Mesendoderm (in vitro differentiated cells): ENCODE data around the gene GCSH.
"Not testable (repeated sequence)": the region's sequence is repeated elsewhere in the genome, so short reads cannot be mapped to it uniquely, and the experiment has no call there.

Source experiments
- DNase-seq: peaks from one replicate; pipeline ENCODE4 v3.0.0; 2013
- H2AK5ac ChIP-seq: 2 replicates; pipeline ENCODE4 v1.6.1; 2013; ENCODE audit warnings: low read length, inconsistent platforms
- H2BK120ac ChIP-seq: 2 replicates; pipeline ENCODE4 v1.6.1; 2013; ENCODE audit warnings: low read depth, mild to moderate bottlenecking, low read length, moderate library complexity, mixed read lengths
- H2BK15ac ChIP-seq: replicated peaks from 2 replicates; pipeline ENCODE4 v1.6.1; 2013; ENCODE audit warnings: low read depth, mild to moderate bottlenecking, moderate library complexity
- H2BK5ac ChIP-seq: 2 replicates; pipeline ENCODE4 v1.6.1; 2013; ENCODE audit warnings: low read length, inconsistent platforms
- H3K18ac ChIP-seq: 2 replicates; pipeline ENCODE4 v1.6.1; 2013; ENCODE audit warnings: mild to moderate bottlenecking, low read length, mixed read lengths
- H3K23ac ChIP-seq: one replicate; pipeline ENCODE4 v1.6.1; 2013; ENCODE audit warnings: low read length
- H3K27ac ChIP-seq: 2 replicates; pipeline ENCODE4 v1.5.1; 2013; ENCODE audit warnings: low read depth, mild to moderate bottlenecking, inconsistent platforms, low read length, moderate library complexity
- H3K27me3 ChIP-seq: 2 replicates; pipeline ENCODE4 v1.6.1; 2013; ENCODE audit warnings: low read length, control low read depth, mild to moderate bottlenecking, inconsistent platforms; ENCODE audit not compliant: insufficient read depth, poor library complexity
- H3K36me3 ChIP-seq: 2 replicates; pipeline ENCODE4 v1.6.1; 2013; ENCODE audit warnings: low read length, inconsistent platforms; ENCODE audit not compliant: control insufficient read depth, insufficient read depth
- H3K4ac ChIP-seq: one replicate; pipeline ENCODE4 v1.6.1; 2013; ENCODE audit warnings: low read depth, mild to moderate bottlenecking, low read length, moderate library complexity
- H3K4me1 ChIP-seq: 2 replicates; pipeline ENCODE4 v1.6.1; 2013; ENCODE audit warnings: low read depth, low read length, inconsistent platforms; ENCODE audit not compliant: control insufficient read depth
- H3K4me2 ChIP-seq: 2 replicates; pipeline ENCODE4 v1.6.1; 2013; ENCODE audit warnings: low read length
- H3K4me3 ChIP-seq: 2 replicates; pipeline ENCODE4 v1.5.1; 2013; ENCODE audit warnings: mild to moderate bottlenecking, low read length
- H3K56ac ChIP-seq: one replicate; pipeline ENCODE4 v1.6.1; 2013; ENCODE audit warnings: low read length
- H3K79me1 ChIP-seq: 2 replicates; pipeline ENCODE4 v1.6.1; 2013; ENCODE audit warnings: low read length, inconsistent platforms
- H3K79me2 ChIP-seq: 2 replicates; pipeline ENCODE4 v1.6.1; 2013; ENCODE audit warnings: mild to moderate bottlenecking, low read length; ENCODE audit not compliant: control insufficient read depth, insufficient read depth
- H3K9ac ChIP-seq: 2 replicates; pipeline ENCODE4 v1.6.1; 2013; ENCODE audit warnings: low read length, inconsistent platforms
- H4K5ac ChIP-seq: one replicate; pipeline ENCODE4 v1.6.1; 2013; ENCODE audit warnings: low read length
- H4K8ac ChIP-seq: one replicate; pipeline ENCODE4 v1.6.1; 2013; ENCODE audit warnings: low read depth, mild to moderate bottlenecking, control low read depth, low read length, moderate library complexity
- WGBS: extraction: QIAGEN DNeasy Blood & Tissue Kit; methylation state at CpG from one replicate; pipeline ENCODE4 v1.1.7; 2013; ENCODE audit warnings: low lambda C conversion rate, missing lambda C conversion rate; ENCODE audit not compliant: insufficient coverage; ENCODE audit errors: extremely low coverage; 5-methylcytosine and 5-hydroxymethylcytosine counted together

GCSH gene

GRCh38 chr16:81123092-81123852 lies 27.1 kb upstream of the GCSH start:
- H3K56ac ChIP-seq: no peak overlapping the region
- no peak overlapping the region for H3K18ac ChIP-seq
- WGBS: no CpG with 5 or more reads among the region's 17 CpGs
- no peak overlapping the region for H3K4me2 ChIP-seq
- H2BK5ac ChIP-seq: no peak overlapping the region
- no peaks in the 10 kb centered on the region for H3K79me2 ChIP-seq
- H3K79me1 ChIP-seq: no peaks in the 10 kb centered on the region
- no peaks in the 10 kb centered on the region for H3K4me1 ChIP-seq
- no peak overlapping the region for H4K5ac ChIP-seq
- DNase-seq: no peak
- no peak overlapping the region for H2BK15ac ChIP-seq
- H3K4me3 ChIP-seq: no peak overlapping the region
- H4K8ac ChIP-seq: no peak overlapping the region
- no peak overlapping the region for H2AK5ac ChIP-seq
- no peaks in the 10 kb centered on the region for H3K27me3 ChIP-seq
- no peak overlapping the region for H3K4ac ChIP-seq
- no peak overlapping the region for H3K27ac ChIP-seq
- H3K23ac ChIP-seq: no peak overlapping the region
- no peaks in the 10 kb centered on the region for H3K36me3 ChIP-seq
- H3K9ac ChIP-seq: no peak overlapping the region
- no peak overlapping the region for H2BK120ac ChIP-seq

GRCh38 chr16:81121474-81121990 lies 25.3 kb upstream of the GCSH start:
- no peak overlapping the region for H2BK120ac ChIP-seq
- H3K4ac ChIP-seq: no peak overlapping the region
- no peak overlapping the region for H4K5ac ChIP-seq
- no peak overlapping the region for H3K4me3 ChIP-seq
- H3K79me1 ChIP-seq: no peaks in the 10 kb centered on the region
- H3K56ac ChIP-seq: no peak overlapping the region
- no peak overlapping the region for H3K4me2 ChIP-seq
- H3K23ac ChIP-seq: no peak overlapping the region
- no peak overlapping the region for H2AK5ac ChIP-seq
- no CpG with 5 or more reads among the region's 16 CpGs for WGBS
- H3K9ac ChIP-seq: no peak overlapping the region
- H4K8ac ChIP-seq: no peak overlapping the region
- no peak for DNase-seq
- H2BK15ac ChIP-seq: no peak overlapping the region
- H3K4me1 ChIP-seq: no peaks in the 10 kb centered on the region
- no peak overlapping the region for H2BK5ac ChIP-seq
- no peak overlapping the region for H3K18ac ChIP-seq
- H3K27me3 ChIP-seq: no peaks in the 10 kb centered on the region
- no peak overlapping the region for H3K27ac ChIP-seq
- H3K36me3 ChIP-seq: no peaks in the 10 kb centered on the region
- H3K79me2 ChIP-seq: no peaks in the 10 kb centered on the region

GRCh38 chr16:81117436-81117835 lies 21.2 kb upstream of the GCSH start:
- Histone ChIP-seq H3K9ac (no peak overlapping the region), H3K79me2 (no peaks in the 10 kb centered on the region), H3K36me3 (no peaks in the 10 kb centered on the region), H3K18ac (no peak overlapping the region), H3K4me2 (no peak overlapping the region), H3K27me3 (no peaks in the 10 kb centered on the region), H2AK5ac (no peak overlapping the region), H2BK120ac (no peak overlapping the region), H2BK15ac (no peak overlapping the region), H3K79me1 (no peaks in the 10 kb centered on the region), H2BK5ac (no peak overlapping the region), H3K4me1 (no peaks in the 10 kb centered on the region), H3K23ac (no peak overlapping the region), H3K4ac (no peak overlapping the region), H3K4me3 (no peak overlapping the region), H3K27ac (no peak overlapping the region), H3K56ac (no peak overlapping the region), H4K5ac (no peak overlapping the region), H4K8ac (no peak overlapping the region)
- DNase-seq: no peak
- WGBS: no CpG with 5 or more reads among the region's 11 CpGs

GRCh38 chr16:81116285-81116684 lies 20.1 kb upstream of the GCSH start:
- no peak overlapping the region for H3K9ac ChIP-seq
- no peak overlapping the region for H2BK15ac ChIP-seq

GRCh38 chr16:81112453-81112852 lies 16.3 kb upstream of the GCSH start:
- no peaks in the 10 kb centered on the region for H3K27me3 ChIP-seq
- no peak overlapping the region for H4K8ac ChIP-seq
- no peak overlapping the region for H3K4me3 ChIP-seq
- no peak overlapping the region for H3K23ac ChIP-seq
- no peak overlapping the region for H3K56ac ChIP-seq
- H3K79me2 ChIP-seq: no peaks in the 10 kb centered on the region
- H3K79me1 ChIP-seq: no peaks in the 10 kb centered on the region
- H2AK5ac ChIP-seq: no peak overlapping the region
- DNase-seq: no peak
- H2BK15ac ChIP-seq: no peak overlapping the region
- no peaks in the 10 kb centered on the region for H3K36me3 ChIP-seq
- H2BK120ac ChIP-seq: no peak overlapping the region
- H4K5ac ChIP-seq: no peak overlapping the region
- no peak overlapping the region for H3K9ac ChIP-seq
- WGBS: no CpG with 5 or more reads among the region's 4 CpGs
- no peaks in the 10 kb centered on the region for H3K4me1 ChIP-seq
- no peak overlapping the region for H2BK5ac ChIP-seq
- H3K27ac ChIP-seq: no peak overlapping the region
- no peak overlapping the region for H3K4me2 ChIP-seq
- no peak overlapping the region for H3K4ac ChIP-seq
- no peak overlapping the region for H3K18ac ChIP-seq

More at GRCh38 chr16:81116285-81116684, 20.1 kb upstream of the GCSH start:
- Histone ChIP-seq H3K4me1 (no peaks in the 10 kb centered on the region), H3K79me2 (no peaks in the 10 kb centered on the region), H3K27ac (no peak overlapping the region), H3K4ac (no peak overlapping the region), H4K8ac (no peak overlapping the region), H3K79me1 (no peaks in the 10 kb centered on the region), H2BK5ac (no peak overlapping the region), H3K4me2 (no peak overlapping the region), H3K36me3 (no peaks in the 10 kb centered on the region), H3K4me3 (no peak overlapping the region), H3K27me3 (no peaks in the 10 kb centered on the region), H3K23ac (no peak overlapping the region), H3K56ac (no peak overlapping the region), H2AK5ac (no peak overlapping the region), H4K5ac (no peak overlapping the region), H2BK120ac (no peak overlapping the region), H3K18ac (no peak overlapping the region)
- WGBS: no CpG with 5 or more reads among the region's 9 CpGs
- DNase-seq: no peak

- H2BK15ac ChIP-seq, H3K79me1 ChIP-seq, H4K8ac ChIP-seq, H3K36me3 ChIP-seq, DNase-seq, H3K79me2 ChIP-seq, H3K18ac ChIP-seq, H3K9ac ChIP-seq, H3K4ac ChIP-seq, H3K4me2 ChIP-seq, H3K23ac ChIP-seq, H3K4me3 ChIP-seq, H3K27me3 ChIP-seq, H3K4me1 ChIP-seq, H2AK5ac ChIP-seq, H3K27ac ChIP-seq, H4K5ac ChIP-seq, H3K56ac ChIP-seq, H2BK5ac ChIP-seq, H2BK120ac ChIP-seq: not testable (repeated sequence)
- no CpG with 5 or more reads among the region's 6 CpGs for WGBS
These were observed 13.1 kb upstream of the GCSH start for GRCh38 chr16:81109274-81109673.
